HFFc6 (cell line): ENCODE data around the gene CHRNB4. TPM values are rescaled to one million over a fixed set of nuclear protein-coding genes. Genes with fewer than 3 reads are reported as not detected.

ENCODE experiments used
- DNase-seq: peaks from one replicate; pipeline ENCODE4 v3.0.0-alpha.2; 2018
- H3K27ac Mint-ChIP-seq: 2 replicates; pipeline ENCODE4 v1.8.0; 2020; ENCODE audit warnings: mild to moderate bottlenecking, mixed read lengths
- H3K27me3 Mint-ChIP-seq: 2 replicates; pipeline ENCODE4 v1.8.0; 2021; ENCODE audit warnings: mild to moderate bottlenecking, moderate library complexity, mixed read lengths; ENCODE audit not compliant: insufficient read depth
- H3K36me3 Mint-ChIP-seq: 2 replicates; pipeline ENCODE4 v1.8.0; 2021; ENCODE audit warnings: low read depth, mixed read lengths
- H3K4me1 Mint-ChIP-seq: 2 replicates; pipeline ENCODE4 v1.8.0; 2020; ENCODE audit warnings: low read depth, mixed read lengths
- H3K4me3 Mint-ChIP-seq: 2 replicates; pipeline ENCODE4 v1.8.0; 2020; ENCODE audit warnings: mild to moderate bottlenecking, moderate library complexity, mixed read lengths
- H3K9me3 Mint-ChIP-seq: 2 replicates; pipeline ENCODE4 v1.8.0; 2020; ENCODE audit warnings: mild to moderate bottlenecking, mixed read lengths
- CTCF ChIP-seq: fragments of 200-600 bp; sonication (generic); IDR thresholded peaks from 2 replicates; pipeline ENCODE4 v1.5.0; 2021; ENCODE audit warnings: antibody characterized with exemption, mild to moderate bottlenecking
- total RNA-seq, 6 experiments: library from RNA; stranded (reverse); fragmentation: NEBNext Ultra II Directional; extraction: Animal tissue kit (Norgen Biotek cat#: 25700); gene quantifications; 2 replicates in 1 of 6; 3 replicates in 5 of 6; pipeline ENCODE4 v1.2.3, GENCODE V29; 2021

Gene CHRNB4
- total RNA-seq, 6 experiments from 2014 or later = not detected

GRCh38 chr15:78672285-78673014, 31.4 kb upstream of the CHRNB4 start:
- no peaks in the 10 kb centered on the region for H3K4me1 Mint-ChIP-seq
- TF ChIP-seq CTCF = no peak
- no peak for DNase-seq
- no peaks in the 10 kb centered on the region for H3K36me3 Mint-ChIP-seq
- H3K27ac Mint-ChIP-seq = no peak overlapping the region
- H3K9me3 Mint-ChIP-seq = no peaks in the 10 kb centered on the region
- H3K27me3 Mint-ChIP-seq = peaks cover 29% of the 10 kb centered on the region
- H3K4me3 Mint-ChIP-seq = no peak overlapping the region

- no peaks in the 10 kb centered on the region for H3K4me1 Mint-ChIP-seq
- no peak overlapping the region for H3K27ac Mint-ChIP-seq
- no peak overlapping the region for H3K4me3 Mint-ChIP-seq
- no peak for TF ChIP-seq CTCF
- peaks cover 36% of the 10 kb centered on the region for H3K27me3 Mint-ChIP-seq
- DNase-seq = no peak
- no peaks in the 10 kb centered on the region for H3K9me3 Mint-ChIP-seq
- no peaks in the 10 kb centered on the region for H3K36me3 Mint-ChIP-seq
Measured at GRCh38 chr15:78671626-78672211, 30.7 kb upstream of the CHRNB4 start.

- H3K4me3 Mint-ChIP-seq = no peak overlapping the region
- H3K27me3 Mint-ChIP-seq = peaks cover 39% of the 10 kb centered on the region
- H3K27ac Mint-ChIP-seq = no peak overlapping the region
- TF ChIP-seq CTCF = no peak
- H3K36me3 Mint-ChIP-seq = no peaks in the 10 kb centered on the region
- H3K9me3 Mint-ChIP-seq = no peaks in the 10 kb centered on the region
- DNase-seq = no peak
- no peaks in the 10 kb centered on the region for H3K4me1 Mint-ChIP-seq
Measured at GRCh38 chr15:78668987-78669386, 28.0 kb upstream of the CHRNB4 start.

GRCh38 chr15:78667578-78668236, 26.7 kb upstream of the CHRNB4 start:
- Mint-ChIP-seq H3K27ac (no peak overlapping the region), H3K27me3 (peaks cover 38% of the 10 kb centered on the region), H3K4me1 (no peaks in the 10 kb centered on the region), H3K4me3 (no peak overlapping the region), H3K9me3 (no peaks in the 10 kb centered on the region), H3K36me3 (no peaks in the 10 kb centered on the region)
- DNase-seq = no peak
- no peak for TF ChIP-seq CTCF

- H3K4me3 Mint-ChIP-seq = no peak overlapping the region
- peaks cover 29% of the 10 kb centered on the region for H3K27me3 Mint-ChIP-seq
- H3K9me3 Mint-ChIP-seq = no peaks in the 10 kb centered on the region
- no peaks in the 10 kb centered on the region for H3K36me3 Mint-ChIP-seq
- TF ChIP-seq CTCF = no peak
- no peaks in the 10 kb centered on the region for H3K4me1 Mint-ChIP-seq
- no peak for DNase-seq
- no peak overlapping the region for H3K27ac Mint-ChIP-seq
Measured at GRCh38 chr15:78666010-78666409, 25.0 kb upstream of the CHRNB4 start.
